A673 (cell line): ENCODE measurements around the gene KRT28.

Experiments used
- EZH2 ChIP-seq: fragments of 200-600 bp; sonication (generic); IDR thresholded peaks from 2 replicates; pipeline ENCODE4 v1.6.1; 2017; ENCODE audit warnings: borderline replicate concordance, low read depth, mild to moderate bottlenecking, mixed read lengths, antibody characterized with exemption, low read length; ENCODE audit not compliant: poor library complexity, severe bottlenecking
- TF ChIP-seq, protein P1 (sequence below): fragments of 300-800, 200-600 bp; sonication (generic); conservative IDR thresholded peaks from 2 replicates; pipeline ENCODE4 v1.5.1; 2017; ENCODE audit warnings: low read depth, mild to moderate bottlenecking, antibody characterized with exemption, low read length, moderate library complexity, mixed read lengths

- TF ChIP-seq, protein P1, sequence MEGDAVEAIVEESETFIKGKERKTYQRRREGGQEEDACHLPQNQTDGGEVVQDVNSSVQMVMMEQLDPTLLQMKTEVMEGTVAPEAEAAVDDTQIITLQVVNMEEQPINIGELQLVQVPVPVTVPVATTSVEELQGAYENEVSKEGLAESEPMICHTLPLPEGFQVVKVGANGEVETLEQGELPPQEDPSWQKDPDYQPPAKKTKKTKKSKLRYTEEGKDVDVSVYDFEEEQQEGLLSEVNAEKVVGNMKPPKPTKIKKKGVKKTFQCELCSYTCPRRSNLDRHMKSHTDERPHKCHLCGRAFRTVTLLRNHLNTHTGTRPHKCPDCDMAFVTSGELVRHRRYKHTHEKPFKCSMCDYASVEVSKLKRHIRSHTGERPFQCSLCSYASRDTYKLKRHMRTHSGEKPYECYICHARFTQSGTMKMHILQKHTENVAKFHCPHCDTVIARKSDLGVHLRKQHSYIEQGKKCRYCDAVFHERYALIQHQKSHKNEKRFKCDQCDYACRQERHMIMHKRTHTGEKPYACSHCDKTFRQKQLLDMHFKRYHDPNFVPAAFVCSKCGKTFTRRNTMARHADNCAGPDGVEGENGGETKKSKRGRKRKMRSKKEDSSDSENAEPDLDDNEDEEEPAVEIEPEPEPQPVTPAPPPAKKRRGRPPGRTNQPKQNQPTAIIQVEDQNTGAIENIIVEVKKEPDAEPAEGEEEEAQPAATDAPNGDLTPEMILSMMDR, result no peak
- no peak for TF ChIP-seq EZH2
Observed at GRCh38 chr17:40777459-40777858, 22.3 kb downstream of the KRT28 start.
